ENCODE data around the gene AGL. TPM values are rescaled to one million over a fixed set of nuclear protein-coding genes. Genes with fewer than 3 reads are reported as not detected.

Gene AGL
- total RNA-seq (2013): 3.7 TPM
- polyA plus RNA-seq (1 to 10 TPM; 1.2 to 3.9 (median 1.3) TPM), polyA minus RNA-seq (1.1 and 1.7 TPM in 2 replicates), total RNA-seq (3.2 to 20.0 (median 14.3) reads per million in 11 experiments)

DNA sequence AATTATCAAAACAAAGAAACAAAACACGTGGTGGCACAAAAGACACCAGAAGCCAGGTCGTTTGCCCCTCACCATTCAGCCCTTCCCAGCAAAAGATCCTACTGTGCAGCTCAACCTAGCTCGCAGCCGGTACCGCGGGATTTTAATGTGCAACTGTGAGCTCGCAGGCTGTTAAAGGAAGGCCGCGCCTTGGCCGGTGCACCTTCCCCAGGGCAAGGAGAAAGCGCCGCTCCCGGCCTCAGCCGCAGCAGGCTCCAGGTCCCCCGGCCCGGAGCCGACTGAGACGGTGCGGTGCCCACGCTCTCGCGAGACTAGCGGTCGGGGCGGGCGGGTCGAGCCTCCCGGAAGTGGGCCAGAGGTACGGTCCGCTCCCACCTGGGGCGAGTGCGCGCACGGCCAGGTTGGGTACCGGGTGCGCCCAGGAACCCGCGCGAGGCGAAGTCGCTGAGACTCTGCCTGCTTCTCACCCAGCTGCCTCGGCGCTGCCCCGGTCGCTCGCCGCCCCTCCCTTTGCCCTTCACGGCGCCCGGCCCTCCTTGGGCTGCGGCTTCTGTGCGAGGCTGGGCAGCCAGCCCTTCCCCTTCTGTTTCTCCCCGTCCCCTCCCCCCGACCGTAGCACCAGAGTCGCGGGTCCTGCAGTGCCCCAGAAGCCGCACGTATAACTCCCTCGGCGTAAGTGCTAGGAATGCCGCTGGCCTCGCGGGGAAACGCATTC is at the start of gene AGL:
Gene AGL (plus strand): TSS at position 618 of the 715 bp plus-strand sequence. CDS start 682 bp downstream, outside the sequence.
- Histone ChIP-seq H4K20me1 (ENCODE audit: insufficient read depth, low read length) (no peaks in the 10 kb centered on the region), H3K27ac (ENCODE audit: low read depth in 1 of 2, low read length in 2 of 2) (peak within 1 kb of the TSS in 1 of 2 donors; percentile 81), H3K9ac (ENCODE audit: insufficient read depth, low read length, poor library complexity, severe bottlenecking) (peak within 1 kb of the TSS; percentile 81), H3K4me1 (ENCODE audit: control insufficient read depth in 1 of 2, insufficient read depth in 2 of 2, low read length in 2 of 2) (peaks cover 11 to 15% of the 10 kb centered on the region in 2 donors), H3K27me3 (ENCODE audit: control insufficient read depth in 2 of 2, insufficient read depth in 2 of 2, low read length in 2 of 2) (no peaks in the 10 kb centered on the region), H3K36me3 (replicated peaks in 1 of 2; ENCODE audit: control insufficient read depth in 1 of 2, insufficient read depth in 2 of 2, low read length in 2 of 2) (peaks cover 0 to 10% of the 10 kb centered on the region in 2 donors), H3K79me2 (ENCODE audit: insufficient read depth, low read length) (no peaks in the 10 kb centered on the region), H2AFZ (ENCODE audit: insufficient read depth, low read depth, low read length, poor library complexity, severe bottlenecking) (peak within 1 kb of the TSS; percentile 97), H3K9me3 (replicated peaks in 1 of 2; ENCODE audit: control insufficient read depth in 1 of 2, insufficient read depth in 1 of 2, low read length in 2 of 2) (no peaks in the 10 kb centered on the region), H3K4me3 (replicated peaks in 1 of 3; ENCODE audit: low read depth in 2 of 3, low read length in 3 of 3) (peak within 1 kb of the TSS; percentile 67 to 97 (median 83)), H3K4me2 (replicated peaks; ENCODE audit: extremely low read depth, low read length, poor library complexity, severe bottlenecking) (peak within 1 kb of the TSS; percentile 96)
- intact Hi-C loops (cut with micrococcal nuclease): no loop called here
- under 1% methylated on average over 65 of the region's 65 CpGs for WGBS (ENCODE audit: insufficient coverage)
- TF ChIP-seq, protein P1, sequence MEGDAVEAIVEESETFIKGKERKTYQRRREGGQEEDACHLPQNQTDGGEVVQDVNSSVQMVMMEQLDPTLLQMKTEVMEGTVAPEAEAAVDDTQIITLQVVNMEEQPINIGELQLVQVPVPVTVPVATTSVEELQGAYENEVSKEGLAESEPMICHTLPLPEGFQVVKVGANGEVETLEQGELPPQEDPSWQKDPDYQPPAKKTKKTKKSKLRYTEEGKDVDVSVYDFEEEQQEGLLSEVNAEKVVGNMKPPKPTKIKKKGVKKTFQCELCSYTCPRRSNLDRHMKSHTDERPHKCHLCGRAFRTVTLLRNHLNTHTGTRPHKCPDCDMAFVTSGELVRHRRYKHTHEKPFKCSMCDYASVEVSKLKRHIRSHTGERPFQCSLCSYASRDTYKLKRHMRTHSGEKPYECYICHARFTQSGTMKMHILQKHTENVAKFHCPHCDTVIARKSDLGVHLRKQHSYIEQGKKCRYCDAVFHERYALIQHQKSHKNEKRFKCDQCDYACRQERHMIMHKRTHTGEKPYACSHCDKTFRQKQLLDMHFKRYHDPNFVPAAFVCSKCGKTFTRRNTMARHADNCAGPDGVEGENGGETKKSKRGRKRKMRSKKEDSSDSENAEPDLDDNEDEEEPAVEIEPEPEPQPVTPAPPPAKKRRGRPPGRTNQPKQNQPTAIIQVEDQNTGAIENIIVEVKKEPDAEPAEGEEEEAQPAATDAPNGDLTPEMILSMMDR (IDR thresholded peaks at IDR 0.05): no peak
- H3K27ac Mint-ChIP-seq: peak within 1 kb of the TSS in 6 of 7 donors; percentile 41 to 85 (median 72)
- H3K36me3 Mint-ChIP-seq: peaks cover 18 to 19% of the 10 kb centered on the region in 2 donors
- peaks cover 19% of the 10 kb centered on the region for H3K4me1 Mint-ChIP-seq
- H3K9me3 Mint-ChIP-seq: peaks cover 0 to 10% (median 2%) of the 10 kb centered on the region in 7 donors
- DNase-seq: peak; percentile 57 to 64 (median 58)
- peak within 1 kb of the TSS; percentile 98 to 99 for H3K4me3 Mint-ChIP-seq
- peaks cover 1 to 3% (median 1%) of the 10 kb centered on the region in 3 donors for H3K27me3 Mint-ChIP-seq (ENCODE audit: low read depth in 3 of 3)

GRCh38 chr1:99801584-99801983 is 48.6 kb upstream of the AGL start:
- H3K36me3 Mint-ChIP-seq: no peaks in the 10 kb centered on the region
- peaks cover 0 to 5% (median 0%) of the 10 kb centered on the region in 7 donors for H3K9me3 Mint-ChIP-seq
- no peak overlapping the region for H3K4me3 Mint-ChIP-seq
- DNase-seq: no peak
- intact Hi-C loops (cut with micrococcal nuclease): loop anchor here in 1 of 2 donors (10.0 kb wide), 1 partner anchor 663 kb away; no protein-coding TSS in a partner anchor
- TF ChIP-seq, protein P1 (IDR thresholded peaks at IDR 0.05): no peak
- Histone ChIP-seq H3K36me3 (replicated peaks in 1 of 2; ENCODE audit: control insufficient read depth in 1 of 2, insufficient read depth in 2 of 2, low read length in 2 of 2) (no peaks in the 10 kb centered on the region), H3K27ac (ENCODE audit: low read depth in 1 of 2, low read length in 2 of 2) (no peak overlapping the region), H3K9me3 (replicated peaks in 1 of 2; ENCODE audit: control insufficient read depth in 1 of 2, insufficient read depth in 1 of 2, low read length in 2 of 2) (no peaks in the 10 kb centered on the region), H3K9ac (ENCODE audit: insufficient read depth, low read length, poor library complexity, severe bottlenecking) (no peak overlapping the region), H4K20me1 (ENCODE audit: insufficient read depth, low read length) (no peaks in the 10 kb centered on the region), H3K4me1 (ENCODE audit: control insufficient read depth in 1 of 2, insufficient read depth in 2 of 2, low read length in 2 of 2) (no peaks in the 10 kb centered on the region), H3K27me3 (ENCODE audit: control insufficient read depth in 2 of 2, insufficient read depth in 2 of 2, low read length in 2 of 2) (no peaks in the 10 kb centered on the region), H2AFZ (ENCODE audit: insufficient read depth, low read depth, low read length, poor library complexity, severe bottlenecking) (no peak overlapping the region), H3K4me2 (replicated peaks; ENCODE audit: extremely low read depth, low read length, poor library complexity, severe bottlenecking) (no peak overlapping the region), H3K4me3 (replicated peaks in 1 of 3; ENCODE audit: low read depth in 2 of 3, low read length in 3 of 3) (no peak overlapping the region), H3K79me2 (ENCODE audit: insufficient read depth, low read length) (no peaks in the 10 kb centered on the region)
- H3K27ac Mint-ChIP-seq: no peak overlapping the region
- peaks cover 0 to 1% (median 0%) of the 10 kb centered on the region in 3 donors for H3K27me3 Mint-ChIP-seq (ENCODE audit: low read depth in 3 of 3)
- WGBS (ENCODE audit: insufficient coverage): 88% methylated on average over 2 of the region's 3 CpGs
- H3K4me1 Mint-ChIP-seq: no peaks in the 10 kb centered on the region

All from CD14-positive monocyte (primary cell).